Left lobe of liver (tissue), 2 donors: ENCODE data around the gene MAP2K3. TPM values are rescaled to one million over a fixed set of nuclear protein-coding genes. Genes with fewer than 3 reads are reported as not detected.

Source experiments
- ATAC-seq: fragments of 200-7000 bp; cut with Tn5 transposase; one replicate; pipeline ENCODE4 v1.9.1; 2020; ENCODE audit warnings: mild to moderate bottlenecking, moderate library complexity
- DNase-seq: peaks from one replicate; pipeline ENCODE4 v3.0.0-alpha.2; 2020; ENCODE audit warnings: low spot score
- total RNA-seq: library from RNA; stranded (reverse); gene quantifications from one replicate; pipeline ENCODE4 v1.2.1, GENCODE V29; 2021
- donor health status: DM: no; HTN: no; CAD: no; lungs with moderate emphysema.
- donor health status: DM: no; HTN: yes; CAD: no.

The MAP2K3 gene
- total RNA-seq, 1 donor from 2014 or later: 71.5 TPM

- DNase-seq: peak; percentile 39
- no peak for ATAC-seq
Observed at GRCh38 chr17:21282231-21282630, 2.3 kb upstream of the MAP2K3 start.

DNA sequence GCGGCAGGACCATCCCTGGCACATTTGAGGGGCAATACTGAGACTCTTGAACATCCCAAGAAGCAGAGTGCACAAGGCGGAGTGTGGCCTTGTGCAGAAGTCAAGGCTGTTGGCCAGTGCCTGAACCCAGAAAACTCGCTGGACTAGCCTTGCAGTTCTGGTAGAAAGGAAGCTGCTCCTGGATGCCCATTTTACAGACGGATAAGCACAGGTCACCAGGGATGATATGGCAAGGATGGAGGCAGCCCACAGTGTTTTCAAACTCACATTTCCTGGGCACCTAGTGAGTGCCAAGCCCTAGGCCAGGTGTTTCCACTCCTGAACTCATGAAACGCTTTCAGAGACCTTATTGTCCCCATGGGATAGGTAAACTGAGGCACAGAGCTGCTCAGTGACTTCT is 1.7 kb upstream of the MAP2K3 start:
- ATAC-seq: no peak

GRCh38 chr17:21283482-21284318 is 811 bp upstream of the MAP2K3 start:
- no peak for DNase-seq

More for the DNA sequence above, 1.7 kb upstream of the MAP2K3 start:
- no peak for DNase-seq

DNA sequence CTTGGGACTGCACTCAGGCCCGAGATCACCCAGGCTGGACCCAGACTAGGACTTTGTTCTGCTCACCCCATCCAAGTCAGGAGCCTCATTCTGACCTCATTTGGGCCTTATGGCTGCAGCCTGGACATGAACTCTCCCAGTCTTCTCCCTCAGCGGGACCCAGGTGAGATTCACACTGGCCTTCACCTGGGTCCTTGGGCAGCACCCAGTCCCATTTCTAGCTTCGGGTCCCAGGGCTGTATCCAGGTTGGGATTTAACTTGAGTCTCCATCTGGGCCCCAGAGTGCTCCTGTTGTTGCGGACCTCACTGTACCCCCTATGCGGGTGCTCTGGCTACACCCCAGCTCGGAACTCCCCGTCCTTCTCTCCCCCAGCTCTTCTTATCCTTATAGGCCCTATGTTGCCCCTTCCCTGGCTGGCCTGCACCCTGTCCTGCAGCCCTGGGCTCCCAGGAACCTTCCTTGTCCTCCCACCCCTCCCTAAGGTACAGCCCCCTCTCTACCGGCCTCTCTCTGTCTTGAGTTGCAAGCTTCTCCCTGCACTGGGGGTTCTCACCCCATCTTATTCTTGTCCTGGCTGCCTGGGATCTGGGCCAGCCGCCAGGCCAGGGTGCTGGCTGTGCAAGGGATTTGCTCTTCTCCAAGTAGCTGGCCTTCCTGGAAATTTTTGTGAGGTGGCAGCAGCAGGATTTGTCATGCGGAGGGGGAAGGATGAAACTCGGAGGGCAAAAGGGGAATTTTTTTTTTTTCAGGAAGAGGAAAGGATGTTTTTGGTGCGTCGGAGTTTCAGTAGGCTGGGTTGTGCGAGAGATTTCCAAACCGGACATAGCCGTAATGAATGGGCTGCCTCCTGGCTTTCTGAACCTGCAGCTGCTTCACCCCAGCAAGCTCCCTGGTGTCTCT is 904 bp downstream of the MAP2K3 start:
- ATAC-seq (peak; percentile 3), DNase-seq (no peak)

More at GRCh38 chr17:21283482-21284318, 811 bp upstream of the MAP2K3 start:
- peak; percentile 1 for ATAC-seq

- peak; percentile 34 for ATAC-seq
- DNase-seq: peak; percentile 91
Observed at GRCh38 chr17:21286066-21286770, 1.7 kb downstream of the MAP2K3 start.

GRCh38 chr17:21286909-21287702 is 2.6 kb downstream of the MAP2K3 start:
- peak; percentile 0 for ATAC-seq
- no peak for DNase-seq

- peak; percentile 99 for DNase-seq
- ATAC-seq: peak; percentile 57
Observed at GRCh38 chr17:21287703-21288449, 3.4 kb downstream of the MAP2K3 start.

- DNase-seq: no peak
- ATAC-seq: no peak
Observed at GRCh38 chr17:21288571-21289017, 4.1 kb downstream of the MAP2K3 start.

- no peak for DNase-seq
- ATAC-seq: no peak
Observed at GRCh38 chr17:21289175-21289901, 4.8 kb downstream of the MAP2K3 start.

DNA sequence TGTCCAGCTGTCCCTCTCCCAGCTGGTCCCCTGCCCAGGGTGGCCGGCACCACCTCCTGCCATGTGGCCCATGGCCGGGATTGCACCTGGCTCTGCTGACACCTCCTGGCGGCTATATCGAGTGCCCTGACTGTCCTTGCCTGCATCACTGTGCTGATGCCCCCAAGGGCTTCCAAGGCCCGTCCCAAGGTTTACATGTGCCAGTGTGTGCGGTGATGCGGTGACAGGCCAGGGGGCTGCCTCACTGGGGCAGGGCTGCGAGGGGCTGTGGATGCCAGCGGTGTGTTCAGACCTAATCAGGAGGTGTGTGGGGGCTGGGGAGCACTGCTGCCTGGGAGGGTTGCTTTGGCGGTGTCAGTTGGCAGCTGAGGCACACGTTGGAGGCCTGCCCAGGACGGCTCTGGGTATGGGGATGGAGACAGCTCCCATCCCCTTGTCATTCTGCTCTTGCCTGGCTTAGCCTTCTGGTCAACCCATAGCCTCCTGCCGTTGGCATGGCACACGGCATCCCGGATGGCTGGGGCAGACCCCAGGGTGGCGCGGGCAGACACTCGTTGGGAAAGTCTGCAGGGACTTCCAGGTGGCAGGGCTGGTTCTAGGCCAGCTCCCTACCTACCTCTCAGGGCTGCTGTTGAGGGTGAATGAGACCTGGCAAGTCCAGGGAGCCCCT is 5.5 kb downstream of the MAP2K3 start:
- peak; percentile 86 for DNase-seq

DNA sequence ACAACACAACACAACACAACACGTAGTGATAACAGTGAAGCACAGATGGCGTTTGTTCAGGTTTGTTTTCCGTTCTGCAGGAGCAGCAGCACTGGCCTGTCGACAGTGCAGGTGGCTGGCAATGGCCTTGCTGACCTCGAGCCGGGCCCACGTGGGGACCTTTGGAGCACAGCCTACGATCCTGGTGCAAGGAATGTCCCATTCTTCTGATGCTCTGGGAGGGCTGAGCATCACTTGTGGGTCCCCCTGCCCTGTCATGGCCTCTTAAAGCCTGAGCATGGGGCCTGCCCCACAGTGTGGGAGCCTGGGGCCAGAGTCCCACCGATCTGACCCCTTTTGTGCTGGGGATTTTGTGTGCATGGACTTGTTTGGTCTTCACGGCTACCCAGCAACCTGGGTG is 6.8 kb downstream of the MAP2K3 start:
- DNase-seq (no peak), ATAC-seq (no peak)

More for the DNA sequence above, 5.5 kb downstream of the MAP2K3 start:
- ATAC-seq: peak; percentile 38

GRCh38 chr17:21291862-21292261 is 7.4 kb downstream of the MAP2K3 start:
- ATAC-seq (no peak), DNase-seq (no peak)

GRCh38 chr17:21292867-21293830 is 8.6 kb downstream of the MAP2K3 start:
- DNase-seq (no peak), ATAC-seq (no peak)

DNA sequence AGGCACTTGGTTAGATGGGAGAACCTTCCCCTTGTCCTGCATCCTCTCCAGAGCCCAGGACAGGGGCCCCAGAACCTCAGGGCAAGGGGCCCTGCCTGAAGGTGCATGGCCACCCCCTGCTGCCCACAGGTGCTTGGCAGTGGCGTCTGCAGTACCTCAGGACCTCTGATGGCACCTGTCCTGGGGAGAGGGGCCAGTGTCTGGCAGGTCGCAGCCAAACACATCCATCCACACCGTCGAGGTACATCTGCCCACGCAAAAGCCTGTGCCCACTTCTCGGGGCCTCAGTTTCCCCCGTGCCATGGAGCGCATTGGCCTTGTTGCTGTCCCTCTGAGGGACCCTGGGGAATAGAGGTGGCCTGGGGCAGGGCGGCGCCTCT is 9.3 kb downstream of the MAP2K3 start:
- ATAC-seq (no peak), DNase-seq (no peak)

DNA sequence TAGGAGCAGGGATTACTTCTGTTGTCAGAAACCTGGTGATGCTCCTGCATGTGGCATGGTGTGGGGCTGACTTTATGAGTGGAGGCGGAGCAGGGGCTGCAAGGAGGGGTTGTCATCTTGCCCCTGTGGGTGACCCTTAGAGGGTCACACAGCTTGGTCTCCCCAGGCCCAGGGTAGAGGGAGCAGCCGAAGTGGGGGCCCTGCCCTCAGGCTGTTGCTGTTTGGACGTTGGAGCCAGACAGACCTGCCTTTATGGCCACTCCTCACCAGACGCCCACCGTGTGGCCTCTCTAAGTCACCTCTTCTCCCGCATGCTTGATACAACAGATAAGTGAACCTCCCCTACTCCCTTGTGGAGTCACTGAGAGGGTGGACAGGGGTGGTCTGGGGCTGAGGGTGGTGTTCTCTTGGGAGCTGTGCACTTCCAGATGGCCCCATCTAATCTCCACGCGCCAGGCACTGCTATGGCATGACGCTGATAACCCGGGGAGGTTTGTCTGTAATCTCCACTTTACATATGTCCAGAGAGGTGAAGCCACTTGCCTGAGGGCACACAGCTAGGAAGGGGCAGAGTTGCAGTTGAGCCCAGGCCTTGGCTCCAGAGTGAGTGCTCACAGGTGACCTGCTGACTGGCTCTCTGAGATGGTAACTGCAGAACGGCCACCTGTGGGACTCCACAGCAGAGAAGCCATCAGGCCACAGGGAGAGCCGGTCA is 10.0 kb downstream of the MAP2K3 start:
- ATAC-seq (no peak), DNase-seq (no peak)
